H7 (cell line): Measurements from ENCODE around the gene AMBP. TPM values are rescaled to one million over a fixed set of nuclear protein-coding genes. Genes with fewer than 3 reads are reported as not detected.

Experiments
- DNase-seq: peaks from one replicate; pipeline ENCODE4 v3.0.0; 2012
- H3K27me3 ChIP-seq: 2 replicates; pipeline ENCODE4 v1.6.0; 2011; ENCODE audit warnings: mild to moderate bottlenecking, low read length; ENCODE audit not compliant: control insufficient read depth, insufficient read depth
- H3K36me3 ChIP-seq: replicated peaks from 2 replicates; pipeline ENCODE4 v1.5.1; 2011; ENCODE audit warnings: low read length; ENCODE audit not compliant: control insufficient read depth, insufficient read depth
- H3K4me3 ChIP-seq: 2 replicates; pipeline ENCODE4 v1.5.1; 2011; ENCODE audit warnings: low read depth, mild to moderate bottlenecking, control low read depth, low read length, moderate library complexity; ENCODE audit not compliant: insufficient read depth
- total RNA-seq: library from RNA; depleted of rRNA; stranded (reverse); fragments of >200 nt; shearing (Covaris generic); gene quantifications from 2 replicates; pipeline ENCODE4 v1.2.3, GENCODE V29; 2014; rRNA removed

AMBP gene
- total RNA-seq, 1 experiment from 2014 or later = 1.6 TPM

DNA sequence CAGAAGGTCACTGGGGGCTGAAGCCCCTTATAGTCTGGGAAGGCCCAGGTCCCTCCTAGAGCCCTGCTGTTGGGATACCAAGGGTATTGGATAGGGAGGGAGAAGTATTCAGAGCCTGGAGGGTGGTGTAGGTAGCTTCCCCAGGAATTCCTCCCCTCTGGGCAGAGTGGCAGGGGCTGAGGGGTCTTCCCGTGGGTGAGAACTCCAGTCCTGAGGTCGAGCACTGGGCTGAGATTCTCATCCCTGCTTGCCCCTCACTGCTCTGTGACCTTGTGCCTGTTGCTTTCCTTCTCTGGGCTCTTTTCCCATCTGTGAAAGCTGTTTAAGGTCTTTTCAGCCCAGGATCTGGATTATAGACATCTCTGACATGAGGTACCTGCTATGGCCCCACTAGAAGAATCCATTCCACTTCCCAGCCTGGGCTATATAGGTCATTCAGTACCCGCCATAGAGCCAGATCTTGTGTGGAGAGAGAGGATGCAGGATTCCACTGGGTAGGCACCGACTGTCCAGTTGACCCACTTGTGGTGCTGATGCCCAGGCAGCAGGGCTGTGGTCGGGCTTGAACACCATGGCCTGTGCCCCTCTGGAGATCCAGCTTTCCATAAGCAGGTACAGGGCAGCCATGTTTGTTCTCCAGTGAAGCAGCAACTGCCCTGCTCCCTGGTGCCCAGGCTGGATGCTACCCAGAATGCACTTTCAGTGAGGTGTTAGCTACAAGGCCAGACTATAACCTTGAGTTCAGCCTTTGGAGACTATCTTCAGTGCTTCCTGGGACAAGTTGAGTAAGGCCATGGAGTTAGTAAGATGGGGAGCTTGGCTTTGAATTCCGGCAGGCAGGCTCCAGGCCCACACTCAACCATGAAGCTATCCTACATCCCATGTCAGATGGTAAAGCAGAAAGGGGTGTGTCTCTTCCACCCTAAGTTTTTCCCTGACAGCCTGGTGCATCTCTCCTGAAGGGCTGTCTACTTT lies 60.1 kb downstream of the AMBP start:
- DNase-seq = no peak
- Histone ChIP-seq H3K36me3 (peaks cover 1% of the 10 kb centered on the region), H3K27me3 (no peaks in the 10 kb centered on the region), H3K4me3 (no peak overlapping the region)

DNA sequence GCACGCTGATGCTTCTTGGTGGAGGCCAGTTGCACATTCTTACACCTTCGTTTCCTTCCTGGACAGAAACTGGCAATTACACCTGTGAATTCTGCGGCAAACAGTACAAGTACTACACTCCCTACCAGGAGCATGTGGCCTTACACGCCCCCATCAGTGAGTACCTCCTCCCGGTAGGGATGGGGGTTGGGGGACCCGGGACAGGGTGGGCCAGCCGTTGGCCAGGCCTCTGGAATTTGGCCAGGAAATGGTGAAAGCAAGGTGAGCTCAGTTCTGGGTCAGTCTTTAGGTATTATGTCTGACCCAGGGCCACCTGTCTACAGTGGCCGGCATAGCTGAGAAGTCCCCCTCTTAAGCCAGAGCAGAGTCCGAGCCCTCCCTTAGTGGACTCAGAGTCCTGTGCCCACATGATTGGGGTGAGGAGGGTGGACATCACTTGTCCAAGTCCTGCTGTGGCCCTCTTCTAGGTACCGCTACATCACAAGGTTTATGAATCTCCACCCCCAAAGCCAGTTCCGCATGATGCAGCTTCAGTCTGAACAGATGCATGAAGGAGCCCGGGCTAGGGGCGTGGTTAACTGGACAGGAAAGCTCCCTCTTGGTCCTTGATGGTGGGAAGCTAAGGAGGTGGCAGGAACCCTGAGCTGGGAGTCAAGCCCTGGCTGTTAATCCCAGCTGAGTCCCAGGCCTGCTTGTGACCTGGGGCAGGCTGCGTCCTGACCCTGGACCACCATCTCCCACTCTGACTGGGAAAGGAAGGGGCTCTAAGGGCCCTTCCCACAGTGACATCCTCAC lies 61.3 kb downstream of the AMBP start:
- DNase-seq = no peak
- no peaks in the 10 kb centered on the region for H3K27me3 ChIP-seq

GRCh38 chr9:114016101-114016500 lies 62.0 kb downstream of the AMBP start:
- Histone ChIP-seq H3K27me3 (no peaks in the 10 kb centered on the region), H3K36me3 (peaks cover 3% of the 10 kb centered on the region), H3K4me3 (no peak overlapping the region)
- no peak for DNase-seq

More for the DNA sequence above, 61.3 kb downstream of the AMBP start:
- Histone ChIP-seq H3K36me3 (peaks cover 1% of the 10 kb centered on the region), H3K4me3 (no peak overlapping the region)

GRCh38 chr9:114015607-114016006 lies 62.5 kb downstream of the AMBP start:
- Histone ChIP-seq H3K27me3 (no peaks in the 10 kb centered on the region), H3K36me3 (peaks cover 3% of the 10 kb centered on the region), H3K4me3 (no peak overlapping the region)
- DNase-seq = no peak

DNA sequence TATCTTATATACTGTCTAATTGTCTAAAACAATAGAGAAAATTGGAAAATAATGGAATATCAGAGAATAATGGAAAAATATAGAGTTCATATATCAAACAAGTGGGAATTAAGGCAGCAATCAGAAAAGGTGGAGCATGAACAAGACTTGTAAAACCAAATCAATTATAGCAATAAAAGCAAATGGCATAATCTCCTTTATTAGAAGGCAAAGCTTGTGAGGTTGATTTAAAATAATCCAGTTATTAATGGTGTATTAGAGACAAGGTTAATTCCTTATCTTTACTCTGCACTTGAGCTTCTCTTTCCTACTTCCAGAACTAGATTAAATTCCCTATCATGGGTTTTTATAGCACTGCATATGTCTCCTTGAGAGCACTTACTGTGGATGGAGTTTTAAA lies 64.1 kb downstream of the AMBP start:
- H3K27me3 ChIP-seq = no peaks in the 10 kb centered on the region
- peaks cover 3% of the 10 kb centered on the region for H3K36me3 ChIP-seq
- DNase-seq = no peak
- no peak overlapping the region for H3K4me3 ChIP-seq

GRCh38 chr9:114012126-114012525 lies 66.0 kb downstream of the AMBP start:
- H3K36me3 ChIP-seq = peaks cover 4% of the 10 kb centered on the region; the same call in 1 of the 2 replicates

DNA sequence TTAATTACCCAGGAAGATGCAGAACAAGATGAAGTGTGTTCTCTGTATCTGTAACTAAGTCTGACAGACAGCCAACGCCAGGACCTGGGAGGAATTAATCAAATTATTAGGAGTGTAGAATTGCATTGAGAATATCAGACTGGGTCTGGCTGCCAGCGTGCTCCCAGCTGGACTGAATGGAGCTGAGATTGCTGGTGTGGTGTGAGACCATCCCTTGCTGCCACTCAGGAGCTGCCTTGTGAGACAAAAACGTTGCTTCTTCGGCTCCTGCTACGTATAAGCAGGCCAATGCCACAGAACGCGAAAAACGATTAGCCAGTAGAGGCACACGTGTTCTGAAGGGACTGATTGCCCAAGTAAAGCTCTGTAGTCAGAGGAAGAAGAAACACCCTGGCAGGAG lies 66.8 kb downstream of the AMBP start:
- no peak for DNase-seq
- H3K4me3 ChIP-seq = no peak overlapping the region
- H3K27me3 ChIP-seq = no peaks in the 10 kb centered on the region
- peaks cover 6% of the 10 kb centered on the region for H3K36me3 ChIP-seq

More at GRCh38 chr9:114012126-114012525, 66.0 kb downstream of the AMBP start:
- no peak for DNase-seq
- no peaks in the 10 kb centered on the region for H3K27me3 ChIP-seq
- H3K4me3 ChIP-seq = no peak overlapping the region

Other genes with a start within 250 kb of the AMBP start
- gene ZNF618, start 202.0 kb downstream of the AMBP start, total RNA-seq = 6.1 and 6.6 TPM in 2 replicates
- gene KIF12, start 21.0 kb upstream of the AMBP start, total RNA-seq = 0.92 and 2.0 TPM in 2 replicates
- gene COL27A1, start 77.2 kb upstream of the AMBP start, total RNA-seq = 10.5 and 10.8 TPM in 2 replicates
- gene ORM1, start 244.8 kb upstream of the AMBP start, total RNA-seq = not detected in 2 replicates